Activated CD8-positive, alpha-beta memory T cell treated with anti-CD3 and anti-CD28 coated beads, Interleukin-2, amount 10 ng/mL, durations not matched to agents 7 days and 5 days (primary cell): Measurements from ENCODE around the gene MYOCD. TPM values are rescaled to one million over a fixed set of nuclear protein-coding genes. Genes with fewer than 3 reads are reported as not detected.

ENCODE experiments used
- total RNA-seq, 2 experiments: library from RNA; stranded (reverse); gene quantifications; one replicate each; pipeline ENCODE4 v1.2.3, GENCODE V29; 2021

MYOCD gene
- total RNA-seq, 2 experiments from 2014 or later = not detected

Other genes starting within 250 kb of the MYOCD start
- gene ARHGAP44, start 123.6 kb downstream of the MYOCD start, total RNA-seq = not detected